Parathyroid adenoma (tissue), 2 donors: ENCODE data around the gene ISOC2.

Source experiments
- H2AFZ ChIP-seq: fragments of 300-600 bp; sonication (generic); one replicate; pipeline ENCODE4 v1.7.0; 2017; ENCODE audit warnings: antibody characterized with exemption, mild to moderate bottlenecking
- H3K27ac ChIP-seq: fragments of 300-600 bp; sonication (generic); one replicate; pipeline ENCODE4 v1.7.0; 2017
- H3K27me3 ChIP-seq: fragments of 300-600 bp; sonication (generic); one replicate; pipeline ENCODE4 v1.7.0; 2017; ENCODE audit warnings: low read length; ENCODE audit not compliant: control insufficient read depth, insufficient read depth
- H3K36me3 ChIP-seq: fragments of 300-600 bp; sonication (generic); one replicate; pipeline ENCODE4 v1.7.0; 2017; ENCODE audit warnings: low read length; ENCODE audit not compliant: control insufficient read depth, insufficient read depth
- H3K4me1 ChIP-seq: fragments of 300-600 bp; sonication (generic); one replicate; pipeline ENCODE4 v1.7.0; 2017; ENCODE audit warnings: control low read depth
- H3K4me2 ChIP-seq: fragments of 300-600 bp; sonication (generic); one replicate; pipeline ENCODE4 v1.7.0; 2017; ENCODE audit warnings: low read length
- H3K4me3 ChIP-seq: fragments of 300-600 bp; sonication (generic); one replicate; pipeline ENCODE4 v1.7.0; 2017; ENCODE audit warnings: low read depth, low read length
- H3K79me2 ChIP-seq: fragments of 300-600 bp; sonication (generic); one replicate; pipeline ENCODE4 v1.7.0; 2017; ENCODE audit warnings: control low read depth
- H3K9ac ChIP-seq: fragments of 300-600 bp; sonication (generic); one replicate; pipeline ENCODE4 v1.7.0; 2017; ENCODE audit warnings: mild to moderate bottlenecking
- H3K9me3 ChIP-seq: fragments of 300-600 bp; sonication (generic); one replicate; pipeline ENCODE4 v1.7.0; 2017; ENCODE audit warnings: low read length; ENCODE audit not compliant: control insufficient read depth
- CTCF ChIP-seq: fragments of 300-600 bp; sonication (generic); IDR thresholded peaks from one replicate; pipeline ENCODE4 v1.7.0; 2017; ENCODE audit warnings: antibody characterized with exemption, mild to moderate bottlenecking
- donor health status: primary hyperparathyroidism.

Gene ISOC2

GRCh38 chr19:55436847-55437246 lies 24.6 kb downstream of the ISOC2 start:
- H3K9me3 ChIP-seq = no peaks in the 10 kb centered on the region
- no peaks in the 10 kb centered on the region for H3K79me2 ChIP-seq
- H2AFZ ChIP-seq = no peak overlapping the region
- H3K4me2 ChIP-seq = no peak overlapping the region
- no peak overlapping the region for H3K27ac ChIP-seq
- H3K27me3 ChIP-seq = peaks cover 8% of the 10 kb centered on the region
- no peaks in the 10 kb centered on the region for H3K4me1 ChIP-seq
- no peak overlapping the region for H3K9ac ChIP-seq
- no peak overlapping the region for H3K4me3 ChIP-seq
- H3K36me3 ChIP-seq = no peaks in the 10 kb centered on the region
- no peak for TF ChIP-seq CTCF

DNA sequence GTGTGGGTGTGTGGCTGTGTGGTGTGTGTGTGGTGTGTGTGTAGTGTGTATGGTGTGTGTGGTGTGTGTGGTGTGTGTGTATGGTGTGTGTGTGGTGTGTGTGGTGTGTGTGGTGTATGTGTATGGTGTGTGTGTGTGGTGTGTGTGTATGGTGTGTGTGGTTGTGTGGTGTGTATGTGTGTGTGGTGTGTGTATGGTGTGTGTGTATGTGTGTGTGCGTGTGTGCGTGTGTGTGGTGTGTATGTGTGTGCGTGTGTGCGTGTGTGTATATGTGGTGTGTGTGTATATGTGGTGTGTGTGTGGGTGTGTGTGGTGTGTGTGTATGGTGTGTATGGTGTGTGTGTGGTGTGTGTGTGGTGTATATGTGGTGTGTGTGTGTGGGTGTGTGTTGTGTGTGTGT lies 26.4 kb downstream of the ISOC2 start:
- Histone ChIP-seq H3K79me2 (no peaks in the 10 kb centered on the region), H3K4me3 (no peak overlapping the region), H3K4me2 (no peak overlapping the region), H3K9ac (no peak overlapping the region), H3K4me1 (no peaks in the 10 kb centered on the region), H3K9me3 (no peaks in the 10 kb centered on the region), H3K27me3 (peaks cover 12% of the 10 kb centered on the region), H3K27ac (no peak overlapping the region), H3K36me3 (no peaks in the 10 kb centered on the region), H2AFZ (no peak overlapping the region)
- no peak for TF ChIP-seq CTCF

GRCh38 chr19:55434356-55434919 lies 27.0 kb downstream of the ISOC2 start:
- no peak overlapping the region for H3K4me3 ChIP-seq
- H3K36me3 ChIP-seq = no peaks in the 10 kb centered on the region
- no peak for TF ChIP-seq CTCF
- H3K79me2 ChIP-seq = no peaks in the 10 kb centered on the region
- H3K4me2 ChIP-seq = no peak overlapping the region
- H3K4me1 ChIP-seq = no peaks in the 10 kb centered on the region
- no peak overlapping the region for H3K27ac ChIP-seq
- H3K27me3 ChIP-seq = peaks cover 12% of the 10 kb centered on the region
- H2AFZ ChIP-seq = no peak overlapping the region
- no peak overlapping the region for H3K9ac ChIP-seq
- no peaks in the 10 kb centered on the region for H3K9me3 ChIP-seq

GRCh38 chr19:55433292-55433691 lies 28.1 kb downstream of the ISOC2 start:
- Histone ChIP-seq H3K4me3 (no peak overlapping the region), H3K27ac (no peak overlapping the region), H3K79me2 (no peaks in the 10 kb centered on the region), H3K9ac (no peak overlapping the region), H3K9me3 (no peaks in the 10 kb centered on the region), H3K4me1 (no peaks in the 10 kb centered on the region), H3K4me2 (no peak overlapping the region), H2AFZ (peak overlapping the region; percentile 50), H3K36me3 (no peaks in the 10 kb centered on the region), H3K27me3 (peaks cover 12% of the 10 kb centered on the region)
- no peak for TF ChIP-seq CTCF

DNA sequence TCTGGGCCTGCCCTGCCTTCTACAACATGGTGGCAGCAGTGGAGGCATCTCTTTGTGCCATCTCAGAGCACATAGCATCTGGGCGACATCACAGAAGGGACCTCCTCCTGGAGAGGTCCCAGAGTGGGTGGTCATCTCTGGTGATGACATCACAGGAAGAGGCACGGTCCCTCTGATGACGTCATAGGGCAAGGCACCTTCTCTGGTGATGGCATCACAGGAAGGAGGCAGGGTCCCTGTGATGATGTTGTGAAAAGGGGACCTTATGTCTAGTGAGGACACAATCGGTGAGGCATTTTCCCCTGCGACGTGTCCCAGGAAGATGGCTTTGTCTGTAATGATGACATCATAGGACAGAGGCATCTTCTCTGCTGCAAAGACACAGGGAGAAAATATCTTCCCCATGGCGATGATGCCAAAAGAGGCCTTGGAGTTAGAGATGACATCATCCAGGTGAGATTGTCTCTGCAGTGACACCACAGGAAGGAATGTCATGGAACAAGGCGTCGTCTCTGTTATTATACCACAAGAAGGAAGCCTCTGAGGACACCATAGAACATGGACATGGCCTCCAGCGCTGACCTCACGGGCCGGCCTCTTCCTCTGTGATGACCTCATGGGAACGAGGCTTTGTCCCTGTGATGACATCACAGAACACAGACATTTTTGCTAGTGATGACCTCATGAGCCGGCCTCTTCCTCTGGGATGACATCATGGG lies 29.0 kb downstream of the ISOC2 start:
- no peak for TF ChIP-seq CTCF
- H2AFZ ChIP-seq = no peak overlapping the region
- no peak overlapping the region for H3K4me2 ChIP-seq
- H3K27ac ChIP-seq = no peak overlapping the region
- H3K36me3 ChIP-seq = no peaks in the 10 kb centered on the region
- H3K9me3 ChIP-seq = no peaks in the 10 kb centered on the region
- no peak overlapping the region for H3K9ac ChIP-seq
- H3K4me1 ChIP-seq = no peaks in the 10 kb centered on the region
- no peaks in the 10 kb centered on the region for H3K79me2 ChIP-seq
- no peak overlapping the region for H3K4me3 ChIP-seq
- peaks cover 8% of the 10 kb centered on the region for H3K27me3 ChIP-seq
